Right ventricle myocardium inferior (tissue), 1 donor: ENCODE data around the gene TENM3. TPM values are rescaled to one million over a fixed set of nuclear protein-coding genes. Genes with fewer than 3 reads are reported as not detected.

ENCODE experiments used
- ATAC-seq: fragments of 200-7000 bp; cut with Tn5 transposase; one replicate; pipeline ENCODE4 v1.9.1; 2020; ENCODE audit warnings: mild to moderate bottlenecking, moderate library complexity
- DNase-seq: peaks from one replicate; pipeline ENCODE4 v3.0.0; 2021; ENCODE audit errors: missing footprints
- intact Hi-C: fragments of 100-400 bp; cut with DNase I; formaldehyde crosslinking; loops from one replicate; pipeline ENCODE4 v1.11.0; 2022
- total RNA-seq: library from RNA; stranded (reverse); fragmentation: NEBNext Ultra II Directional; extraction: Animal tissue kit (Norgen Biotek cat#: 25700); gene quantifications from one replicate; pipeline ENCODE4 v1.2.1, GENCODE V29; 2021
- donor health status: DM: no; HTN: yes; CAD: no; lungs with severe emphysema.

The TENM3 gene
- total RNA-seq, 1 donor from 2014 or later: 2.9 TPM

GRCh38 chr4:182835006-182835740 lies 592.0 kb downstream of the TENM3 start:
- no peak for ATAC-seq
- DNase-seq: no peak
- intact Hi-C loops: no loop called here

GRCh38 chr4:182837831-182838230 lies 594.6 kb downstream of the TENM3 start:
- ATAC-seq: no peak
- intact Hi-C loops: no loop called here
- no peak for DNase-seq

- DNase-seq (no peak), ATAC-seq (no peak)
- intact Hi-C loops: no loop called here
Observed at GRCh38 chr4:182838535-182838934, 595.3 kb downstream of the TENM3 start.

- no peak for ATAC-seq
- no peak for DNase-seq
- intact Hi-C loops: no loop called here
Observed at GRCh38 chr4:182839256-182839655, 596.1 kb downstream of the TENM3 start.

- ATAC-seq: no peak
Observed at GRCh38 chr4:182840108-182840507, 596.9 kb downstream of the TENM3 start.

GRCh38 chr4:182842104-182842600 lies 599.0 kb downstream of the TENM3 start:
- ATAC-seq (no peak), DNase-seq (no peak)
- intact Hi-C loops: no loop called here

More at GRCh38 chr4:182840108-182840507, 596.9 kb downstream of the TENM3 start:
- intact Hi-C loops: no loop called here
- no peak for DNase-seq

- intact Hi-C loops: no loop called here
- ATAC-seq: no peak
- DNase-seq: no peak
Observed at GRCh38 chr4:182842759-182843390, 599.7 kb downstream of the TENM3 start.

GRCh38 chr4:182843808-182844325 lies 600.7 kb downstream of the TENM3 start:
- intact Hi-C loops: no loop called here
- ATAC-seq (no peak), DNase-seq (no peak)

GRCh38 chr4:182845618-182846017 lies 602.4 kb downstream of the TENM3 start:
- no peak for ATAC-seq
- intact Hi-C loops: no loop called here
- DNase-seq: no peak

GRCh38 chr4:182846036-182846435 lies 602.8 kb downstream of the TENM3 start:
- ATAC-seq (no peak), DNase-seq (no peak)
- intact Hi-C loops: no loop called here

GRCh38 chr4:182847576-182848450 lies 604.6 kb downstream of the TENM3 start:
- intact Hi-C loops: no loop called here
- DNase-seq (no peak), ATAC-seq (no peak)

- DNase-seq (no peak), ATAC-seq (no peak)
- intact Hi-C loops: no loop called here
Observed at GRCh38 chr4:182848685-182849084, 605.5 kb downstream of the TENM3 start.
